Stimulated activated CD8-positive, alpha-beta memory T cell treated with anti-CD3 and anti-CD28 coated beads, Interleukin-12 subunit alpha, Interleukin-12 subunit beta, amount 100 ng/mL, for 24 hours (primary cell): ENCODE data around the gene CT47A1.
"Not testable (repeated sequence)": the region's sequence is repeated elsewhere in the genome, so short reads cannot be mapped to it uniquely, and the experiment has no call there.

Experiments used
- DNase-seq: peaks from one replicate; pipeline ENCODE4 v3.0.0-alpha.2; 2020; ENCODE audit errors: extremely low read depth

The CT47A1 gene

GRCh38 chrX:120985660-120986059 lies at the start of gene CT47A1:
TSS of gene CT47A1 (minus strand) at chrX:120985760. CDS start at chrX:120985529, 231 bp downstream.
- DNase-seq: not testable (repeated sequence)

- DNase-seq: no peak
Measured at GRCh38 chrX:121032531-121032930, 47.0 kb upstream of the CT47A1 start.

- DNase-seq: no peak
Measured at GRCh38 chrX:121030083-121030482, 44.5 kb upstream of the CT47A1 start.

GRCh38 chrX:121028419-121028818 lies 42.9 kb upstream of the CT47A1 start:
- no peak for DNase-seq

- no peak for DNase-seq
Measured at GRCh38 chrX:121014826-121015225, 29.3 kb upstream of the CT47A1 start.

- no peak for DNase-seq
Measured at GRCh38 chrX:121013897-121014455, 28.4 kb upstream of the CT47A1 start.

- DNase-seq: no peak
Measured at GRCh38 chrX:121011254-121011653, 25.7 kb upstream of the CT47A1 start.

- DNase-seq: no peak
Measured at GRCh38 chrX:121010218-121010617, 24.7 kb upstream of the CT47A1 start.

GRCh38 chrX:121009764-121010163 lies 24.2 kb upstream of the CT47A1 start:
- no peak for DNase-seq

GRCh38 chrX:121008920-121009319 lies 23.4 kb upstream of the CT47A1 start:
- DNase-seq: no peak

GRCh38 chrX:121000589-121000988 lies 15.0 kb upstream of the CT47A1 start:
- no peak for DNase-seq

GRCh38 chrX:120999413-120999812 lies 13.9 kb upstream of the CT47A1 start:
- no peak for DNase-seq

GRCh38 chrX:120956500-120956899 lies 29.1 kb downstream of the CT47A1 start, which contains the start of gene CT47A7:
TSS of gene CT47A7 (minus strand) at chrX:120956600. CDS start at chrX:120956345, 255 bp downstream.
- not testable (repeated sequence) for DNase-seq
